BE2C (cell line): ENCODE results near the gene PROZ.
A peak's percentile ranks its signal among the peaks of the same experiment; 100 is the strongest.

Experiments
- DNase-seq: peaks from one replicate; pipeline ENCODE4 v3.0.0-alpha.2; 2020
- H3K27me3 ChIP-seq: fragments of 250-450 bp; sonication (Bioruptor Pico); 2 replicates; pipeline ENCODE4 v1.5.1; 2020; ENCODE audit warnings: mild to moderate bottlenecking
- H3K36me3 ChIP-seq: fragments of 250-450 bp; sonication (Bioruptor Pico); 2 replicates; pipeline ENCODE4 v1.5.1; 2020; ENCODE audit warnings: mild to moderate bottlenecking
- H3K4me1 ChIP-seq: fragments of 250-450 bp; sonication (Bioruptor Pico); 2 replicates; pipeline ENCODE4 v1.5.1; 2020
- H3K4me3 ChIP-seq: 2 replicates; pipeline ENCODE4 v1.5.1; 2011; ENCODE audit warnings: low read depth, low read length
- H3K9me3 ChIP-seq: fragments of 250-450 bp; sonication (Bioruptor Pico); 2 replicates; pipeline ENCODE4 v1.5.1; 2020
- CTCF ChIP-seq: IDR thresholded peaks from 2 replicates; pipeline ENCODE4 v1.5.1; 2012; ENCODE audit warnings: mild to moderate bottlenecking, low read depth, low read length

Gene PROZ

GRCh38 chr13:113202912-113203311, 44.5 kb downstream of the PROZ start:
- no peaks in the 10 kb centered on the region for H3K9me3 ChIP-seq
- H3K36me3 ChIP-seq: peaks cover 51% of the 10 kb centered on the region
- no peak overlapping the region for H3K4me3 ChIP-seq
- DNase-seq: no peak
- TF ChIP-seq CTCF: no peak
- peaks cover 5% of the 10 kb centered on the region for H3K4me1 ChIP-seq
- H3K27me3 ChIP-seq: no peaks in the 10 kb centered on the region

- peak; percentile 36 for DNase-seq
- H3K27me3 ChIP-seq: no peaks in the 10 kb centered on the region
- no peak overlapping the region for H3K4me3 ChIP-seq
- TF ChIP-seq CTCF: no peak
- peaks cover 5% of the 10 kb centered on the region for H3K4me1 ChIP-seq
- H3K36me3 ChIP-seq: peaks cover 47% of the 10 kb centered on the region
- no peaks in the 10 kb centered on the region for H3K9me3 ChIP-seq
Measured at GRCh38 chr13:113203507-113204377, 45.3 kb downstream of the PROZ start.

- Histone ChIP-seq H3K4me1 (peaks cover 5% of the 10 kb centered on the region), H3K36me3 (peaks cover 41% of the 10 kb centered on the region), H3K27me3 (no peaks in the 10 kb centered on the region), H3K4me3 (no peak overlapping the region), H3K9me3 (no peaks in the 10 kb centered on the region)
- no peak for DNase-seq
- TF ChIP-seq CTCF: no peak
Measured at GRCh38 chr13:113204378-113204734, 45.9 kb downstream of the PROZ start.

GRCh38 chr13:113205428-113205931, 47.0 kb downstream of the PROZ start:
- TF ChIP-seq CTCF: no peak
- peaks cover 33% of the 10 kb centered on the region for H3K36me3 ChIP-seq
- H3K4me1 ChIP-seq: peaks cover 5% of the 10 kb centered on the region
- no peaks in the 10 kb centered on the region for H3K27me3 ChIP-seq
- no peak overlapping the region for H3K4me3 ChIP-seq
- no peaks in the 10 kb centered on the region for H3K9me3 ChIP-seq
- DNase-seq: no peak

GRCh38 chr13:113207460-113207859, 49.0 kb downstream of the PROZ start:
- Histone ChIP-seq H3K9me3 (no peaks in the 10 kb centered on the region), H3K36me3 (peaks cover 53% of the 10 kb centered on the region), H3K4me1 (peaks cover 9% of the 10 kb centered on the region), H3K4me3 (peak overlapping the region; percentile 84), H3K27me3 (no peaks in the 10 kb centered on the region)
- no peak for DNase-seq
- no peak for TF ChIP-seq CTCF

GRCh38 chr13:113207890-113208420, 49.5 kb downstream of the PROZ start:
- peak overlapping the region; percentile 84 for H3K4me3 ChIP-seq
- H3K27me3 ChIP-seq: no peaks in the 10 kb centered on the region
- H3K9me3 ChIP-seq: no peaks in the 10 kb centered on the region
- H3K4me1 ChIP-seq: peaks cover 9% of the 10 kb centered on the region
- H3K36me3 ChIP-seq: peaks cover 55% of the 10 kb centered on the region
- DNase-seq: peak; percentile 56
- no peak for TF ChIP-seq CTCF
